Osteoblast (primary cell): Measurements from ENCODE around the gene RGS8. TPM values are rescaled to one million over a fixed set of nuclear protein-coding genes. Genes with fewer than 3 reads are reported as not detected.

Experiments used
- DNase-seq: peaks from one replicate; pipeline ENCODE4 v3.0.0; 2011; ENCODE audit warnings: low spot score, mixed read lengths; ENCODE audit not compliant: insufficient read length; ENCODE audit errors: missing footprints
- H2AFZ ChIP-seq: 2 replicates; pipeline ENCODE4 v1.6.0; 2011; ENCODE audit warnings: mild to moderate bottlenecking, low read length
- H3K27ac ChIP-seq: 2 replicates; pipeline ENCODE4 v1.5.1; 2011; ENCODE audit warnings: mild to moderate bottlenecking, low read depth, low read length, moderate library complexity
- H3K27me3 ChIP-seq: 2 replicates; pipeline ENCODE4 v1.6.0; 2012; ENCODE audit warnings: mild to moderate bottlenecking, control low read depth, inconsistent platforms, low read length, moderate library complexity; ENCODE audit not compliant: insufficient read depth
- H3K36me3 ChIP-seq: 2 replicates; pipeline ENCODE4 v1.5.1; 2011; ENCODE audit warnings: mild to moderate bottlenecking, low read length, control low read depth, moderate library complexity; ENCODE audit not compliant: insufficient read depth
- H3K4me1 ChIP-seq: 2 replicates; pipeline ENCODE4 v1.5.1; 2011; ENCODE audit warnings: mild to moderate bottlenecking, low read length, control low read depth, moderate library complexity; ENCODE audit not compliant: insufficient read depth
- H3K4me2 ChIP-seq: 2 replicates; pipeline ENCODE4 v1.6.0; 2011; ENCODE audit warnings: mild to moderate bottlenecking, low read length; ENCODE audit not compliant: insufficient read depth
- H3K4me3 ChIP-seq: fragments of 200-600 bp; sonication (generic); 3 replicates; pipeline ENCODE4 v1.5.1; 2012; ENCODE audit warnings: mild to moderate bottlenecking, low read length, inconsistent platforms; ENCODE audit not compliant: insufficient read depth
- H3K79me2 ChIP-seq: 2 replicates; pipeline ENCODE4 v1.6.0; 2012; ENCODE audit warnings: mild to moderate bottlenecking, low read length, control low read depth, inconsistent platforms; ENCODE audit not compliant: insufficient read depth
- H3K9me3 ChIP-seq: 2 replicates; pipeline ENCODE4 v1.5.1; 2011; ENCODE audit warnings: low read depth, low read length, control low read depth
- H4K20me1 ChIP-seq: 2 replicates; pipeline ENCODE4 v1.6.0; 2012; ENCODE audit warnings: mild to moderate bottlenecking, low read length, control low read depth; ENCODE audit not compliant: insufficient read depth
- total RNA-seq: library from RNA; depleted of rRNA; stranded (reverse); fragments of >200 nt; gene quantifications from 2 replicates; pipeline ENCODE4 v1.2.3, GENCODE V29; 2012
- TF ChIP-seq, protein P1 (sequence below): IDR thresholded peaks from 2 replicates; pipeline ENCODE4 v1.5.1; 2011; ENCODE audit warnings: mild to moderate bottlenecking, low read depth, low read length, moderate library complexity; ENCODE audit errors: extremely low read depth

Gene RGS8
- total RNA-seq, 1 donor, result not detected

DNA sequence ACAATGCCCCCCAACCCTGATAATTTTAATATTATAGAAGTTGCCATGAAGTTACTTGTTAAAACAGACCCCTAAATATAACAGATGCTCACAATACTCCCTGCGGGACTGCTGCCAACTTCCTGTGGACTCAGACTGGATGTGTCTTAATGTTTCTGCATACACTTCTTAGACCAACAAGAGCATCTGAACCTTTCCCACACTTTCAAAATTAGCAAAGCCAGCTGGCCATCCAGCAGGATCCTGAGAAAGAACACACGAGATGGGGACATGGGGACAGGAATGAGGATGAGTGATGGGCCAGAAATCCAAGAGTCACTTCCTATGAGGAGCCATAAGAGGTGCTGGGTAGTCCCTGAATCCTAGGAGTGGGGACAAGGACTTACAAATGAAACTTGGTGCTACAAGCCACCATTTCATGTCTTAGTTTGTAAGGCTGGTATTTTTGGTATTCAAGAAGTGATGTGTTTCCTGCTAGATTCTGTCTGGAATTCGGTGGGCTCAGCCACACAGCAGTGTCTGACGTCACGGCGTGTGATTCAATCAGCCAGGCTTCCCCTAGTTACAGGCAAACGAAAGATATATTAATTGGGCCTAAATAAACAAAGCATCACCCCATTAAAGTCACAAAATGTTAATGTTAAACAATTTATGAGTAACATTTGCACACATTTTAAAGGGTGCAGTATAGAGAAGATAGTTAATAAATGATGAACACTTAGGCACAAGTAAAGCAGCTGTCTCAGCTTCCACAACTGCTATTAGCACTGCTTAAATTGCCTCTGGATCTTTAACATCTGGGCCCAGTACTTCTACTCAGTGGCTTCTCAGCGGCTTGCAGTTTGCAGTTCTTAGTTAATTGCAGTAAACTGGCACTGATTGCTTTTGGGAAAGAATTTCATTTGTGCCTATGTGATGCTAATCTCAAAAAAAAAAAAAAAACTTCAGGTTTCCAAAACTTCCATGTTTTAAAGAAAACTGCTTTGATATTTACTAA lies 41.2 kb upstream of the RGS8 start:
- TF ChIP-seq, protein P1, sequence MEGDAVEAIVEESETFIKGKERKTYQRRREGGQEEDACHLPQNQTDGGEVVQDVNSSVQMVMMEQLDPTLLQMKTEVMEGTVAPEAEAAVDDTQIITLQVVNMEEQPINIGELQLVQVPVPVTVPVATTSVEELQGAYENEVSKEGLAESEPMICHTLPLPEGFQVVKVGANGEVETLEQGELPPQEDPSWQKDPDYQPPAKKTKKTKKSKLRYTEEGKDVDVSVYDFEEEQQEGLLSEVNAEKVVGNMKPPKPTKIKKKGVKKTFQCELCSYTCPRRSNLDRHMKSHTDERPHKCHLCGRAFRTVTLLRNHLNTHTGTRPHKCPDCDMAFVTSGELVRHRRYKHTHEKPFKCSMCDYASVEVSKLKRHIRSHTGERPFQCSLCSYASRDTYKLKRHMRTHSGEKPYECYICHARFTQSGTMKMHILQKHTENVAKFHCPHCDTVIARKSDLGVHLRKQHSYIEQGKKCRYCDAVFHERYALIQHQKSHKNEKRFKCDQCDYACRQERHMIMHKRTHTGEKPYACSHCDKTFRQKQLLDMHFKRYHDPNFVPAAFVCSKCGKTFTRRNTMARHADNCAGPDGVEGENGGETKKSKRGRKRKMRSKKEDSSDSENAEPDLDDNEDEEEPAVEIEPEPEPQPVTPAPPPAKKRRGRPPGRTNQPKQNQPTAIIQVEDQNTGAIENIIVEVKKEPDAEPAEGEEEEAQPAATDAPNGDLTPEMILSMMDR, result no peak
- no peak overlapping the region for H3K4me2 ChIP-seq
- no peak overlapping the region for H2AFZ ChIP-seq

DNA sequence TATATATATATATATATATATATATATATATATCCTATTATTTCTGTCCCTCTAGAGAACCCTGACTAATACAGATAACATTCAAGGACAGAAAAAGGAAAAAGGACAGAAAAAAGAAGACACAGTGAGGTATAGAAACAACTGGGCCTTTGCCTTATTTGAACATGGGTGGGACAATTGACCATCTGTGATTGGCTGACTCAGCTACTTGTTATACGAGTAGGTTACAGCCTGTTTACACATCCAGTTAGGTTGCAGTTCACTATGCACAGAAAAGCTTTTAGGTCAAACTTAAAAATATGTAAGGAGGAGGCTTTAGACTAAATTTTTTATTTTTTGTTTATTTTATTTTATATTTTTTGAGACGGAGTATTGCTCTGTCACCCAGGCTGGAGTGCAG lies 39.8 kb upstream of the RGS8 start:
- Histone ChIP-seq H3K4me1 (no peaks in the 10 kb centered on the region), H3K9me3 (no peaks in the 10 kb centered on the region), H4K20me1 (no peaks in the 10 kb centered on the region), H2AFZ (no peak overlapping the region), H3K4me3 (no peak overlapping the region), H3K27me3 (peaks cover 2% of the 10 kb centered on the region), H3K27ac (no peak overlapping the region), H3K4me2 (no peak overlapping the region), H3K36me3 (no peaks in the 10 kb centered on the region), H3K79me2 (no peaks in the 10 kb centered on the region)
- DNase-seq, result no peak
- TF ChIP-seq, protein P1, result no peak

More for the DNA sequence above, 41.2 kb upstream of the RGS8 start:
- H3K4me3 ChIP-seq, result no peak overlapping the region
- H3K36me3 ChIP-seq, result no peaks in the 10 kb centered on the region
- no peak for DNase-seq
- H3K79me2 ChIP-seq, result no peaks in the 10 kb centered on the region
- no peaks in the 10 kb centered on the region for H4K20me1 ChIP-seq
- H3K4me1 ChIP-seq, result no peaks in the 10 kb centered on the region
- H3K9me3 ChIP-seq, result no peaks in the 10 kb centered on the region
- H3K27ac ChIP-seq, result no peak overlapping the region
- H3K27me3 ChIP-seq, result peaks cover 2% of the 10 kb centered on the region

DNA sequence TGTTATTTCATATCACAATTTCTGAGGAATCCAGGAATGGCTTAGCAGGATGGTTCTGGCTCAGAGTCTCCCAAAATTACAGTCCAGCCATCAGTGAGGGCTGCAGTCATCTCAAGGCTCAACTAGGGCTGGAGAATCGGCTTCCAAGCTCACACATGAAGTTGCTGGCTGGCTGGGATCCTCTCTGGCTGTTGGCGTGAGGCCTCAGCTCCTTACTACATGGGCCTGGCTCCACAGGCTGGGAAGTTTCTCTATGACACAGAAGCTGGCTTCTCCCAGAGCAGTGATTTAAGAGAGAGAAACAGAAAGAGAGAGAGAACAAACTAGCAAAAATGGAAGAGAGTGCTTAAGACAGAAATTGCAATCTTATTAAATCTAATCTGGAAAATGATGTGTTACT lies 38.8 kb upstream of the RGS8 start:
- Histone ChIP-seq H3K4me3 (no peak overlapping the region), H2AFZ (peak overlapping the region; percentile 41), H3K79me2 (no peaks in the 10 kb centered on the region), H3K27ac (no peak overlapping the region), H3K4me2 (no peak overlapping the region), H3K36me3 (no peaks in the 10 kb centered on the region), H3K27me3 (peaks cover 2% of the 10 kb centered on the region), H4K20me1 (no peaks in the 10 kb centered on the region), H3K4me1 (no peaks in the 10 kb centered on the region), H3K9me3 (no peaks in the 10 kb centered on the region)
- DNase-seq, result no peak
- TF ChIP-seq, protein P1, result no peak

DNA sequence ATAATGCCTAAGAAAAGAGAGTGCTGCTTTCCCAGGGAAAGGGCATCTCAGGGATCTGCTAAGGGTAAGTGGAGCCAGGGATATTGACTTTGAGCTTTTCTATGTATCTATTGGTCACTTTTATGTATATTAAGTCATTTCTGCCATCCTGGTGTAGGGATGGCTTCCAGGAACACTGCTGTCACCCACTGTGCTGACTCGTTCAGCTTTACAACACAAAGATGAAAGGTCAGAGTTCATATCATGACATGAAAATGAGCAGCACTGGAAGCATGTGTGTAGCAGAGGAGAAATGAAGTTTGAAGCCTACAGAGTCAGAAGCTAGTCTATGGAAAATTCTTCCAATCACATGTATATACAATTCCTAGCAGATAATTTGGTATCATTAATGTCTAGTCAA lies 37.1 kb upstream of the RGS8 start:
- no peak overlapping the region for H3K4me3 ChIP-seq
- H3K36me3 ChIP-seq, result no peaks in the 10 kb centered on the region
- H2AFZ ChIP-seq, result no peak overlapping the region
- no peak for DNase-seq
- H3K27me3 ChIP-seq, result peaks cover 3% of the 10 kb centered on the region
- TF ChIP-seq, protein P1, result no peak
- no peaks in the 10 kb centered on the region for H4K20me1 ChIP-seq
- H3K9me3 ChIP-seq, result no peaks in the 10 kb centered on the region
- no peak overlapping the region for H3K27ac ChIP-seq
- no peaks in the 10 kb centered on the region for H3K79me2 ChIP-seq
- no peak overlapping the region for H3K4me2 ChIP-seq
- no peaks in the 10 kb centered on the region for H3K4me1 ChIP-seq
